HepG2 (cell line): ENCODE results near the gene PLS1. TPM values are rescaled to one million over a fixed set of nuclear protein-coding genes. Genes with fewer than 3 reads are reported as not detected.
A peak's percentile ranks its signal among the peaks of the same experiment; 100 is the strongest.

Source experiments
- PAXIP1 ChIP-seq: sonication (generic); formaldehyde crosslinking; conservative IDR thresholded peaks from 2 replicates; pipeline ENCODE4 v1.4.0; 2020; ENCODE audit warnings: mild to moderate bottlenecking, missing genetic modification reagents, moderate library complexity
- PHB2 ChIP-seq: fragments of 450-650 bp; IDR thresholded peaks from 2 replicates; pipeline ENCODE4 v1.6.1; 2018; ENCODE audit not compliant: partially characterized antibody
- RFX1 ChIP-seq: fragments of 450-650 bp; IDR thresholded peaks from 2 replicates; pipeline ENCODE4 v1.6.1; 2017
- RORA ChIP-seq: sonication (generic); formaldehyde crosslinking; IDR thresholded peaks from 2 replicates; pipeline ENCODE4 v1.5.0; 2020; ENCODE audit warnings: mild to moderate bottlenecking, missing genetic modification reagents, moderate library complexity
- ZBTB4 ChIP-seq: sonication (generic); formaldehyde crosslinking; IDR thresholded peaks from 2 replicates; pipeline ENCODE4 v1.4.0; 2020; ENCODE audit warnings: missing genetic modification reagents, mild to moderate bottlenecking, borderline replicate concordance
- ZNF12 ChIP-seq: sonication (generic); formaldehyde crosslinking; IDR thresholded peaks from 2 replicates; pipeline ENCODE4 v1.5.0; 2020; ENCODE audit warnings: missing genetic modification reagents
- ZNF317 ChIP-seq: sonication (generic); formaldehyde crosslinking; IDR thresholded peaks from 2 replicates; pipeline ENCODE4 v1.5.0; 2020; ENCODE audit warnings: mild to moderate bottlenecking, missing genetic modification reagents
- ZNF558 ChIP-seq: sonication (generic); formaldehyde crosslinking; IDR thresholded peaks from 2 replicates; pipeline ENCODE4 v1.9.0; 2022; ENCODE audit warnings: mild to moderate bottlenecking, missing genetic modification reagents, borderline replicate concordance
- ZNF577 ChIP-seq: sonication (generic); formaldehyde crosslinking; IDR thresholded peaks from 2 replicates; pipeline ENCODE4 v1.4.0; 2020; ENCODE audit warnings: mild to moderate bottlenecking, low read depth, missing genetic modification reagents, borderline replicate concordance
- polyA plus RNA-seq, 8 experiments: library from polyadenylated mRNA; depleted of rRNA in 3 of 8; stranded (reverse) in 7 of 8; unstranded in 1 of 8; fragments of >200 nt; fragmentation: Illumina TruSeq in 4 of 8; extraction: Trizol in 4 of 8; gene quantifications; 2 replicates each; pipeline versions ENCODE4 v1.2.1 to v1.2.3, GENCODE V29; 2011 to 2016; ENCODE audit warnings: low read depth in 4 of 8, missing spikeins in 1 of 8, mixed read lengths in 1 of 8; ENCODE audit not compliant: insufficient read depth in 1 of 8
- total RNA-seq, 5 experiments: library from RNA; depleted of rRNA; stranded (reverse); fragments of >200 nt; fragmentation: Illumina TruSeq; extraction: Trizol; gene quantifications; 2 replicates each; pipeline ENCODE4 v1.2.3, GENCODE V29; 2016; ENCODE audit warnings: low read depth in 1 of 5
- TF ChIP-seq, protein P1 (sequence below): sonication (generic); formaldehyde crosslinking; IDR thresholded peaks from 2 replicates; pipeline ENCODE4 v1.4.0; 2020; ENCODE audit warnings: missing genetic modification reagents, borderline replicate concordance
- TF ChIP-seq, protein P2 (sequence below): IDR thresholded peaks from 2 replicates; pipeline ENCODE4 v1.6.1; 2018; ENCODE audit warnings: missing genetic modification reagents, mild to moderate bottlenecking, missing compliant biosample characterization

Gene PLS1
- total and polyA plus RNA-seq, 2 of the 13 experiments (the other 11 are each of a cell fraction or from before 2014, with no cell fraction given): 11.2 to 21.1 TPM

- TF ChIP-seq ZBTB4 (CRISPR knock-in tag) (peak; percentile 78; the same call in 1 of the 2 replicates), ZNF558 (CRISPR knock-in tag) (peak; percentile 81; the same call in 1 of the 2 replicates), ZNF12 (CRISPR knock-in tag) (peak; percentile 10; the same call in 1 of the 2 replicates), PHB2 (no peak), RFX1 (no peak), ZNF577 (no peak), PAXIP1 (peak; percentile 60), RORA (no peak), ZNF317 (CRISPR knock-in tag) (peak; percentile 83; the same call in 1 of the 2 replicates)
- TF ChIP-seq, protein P1, sequence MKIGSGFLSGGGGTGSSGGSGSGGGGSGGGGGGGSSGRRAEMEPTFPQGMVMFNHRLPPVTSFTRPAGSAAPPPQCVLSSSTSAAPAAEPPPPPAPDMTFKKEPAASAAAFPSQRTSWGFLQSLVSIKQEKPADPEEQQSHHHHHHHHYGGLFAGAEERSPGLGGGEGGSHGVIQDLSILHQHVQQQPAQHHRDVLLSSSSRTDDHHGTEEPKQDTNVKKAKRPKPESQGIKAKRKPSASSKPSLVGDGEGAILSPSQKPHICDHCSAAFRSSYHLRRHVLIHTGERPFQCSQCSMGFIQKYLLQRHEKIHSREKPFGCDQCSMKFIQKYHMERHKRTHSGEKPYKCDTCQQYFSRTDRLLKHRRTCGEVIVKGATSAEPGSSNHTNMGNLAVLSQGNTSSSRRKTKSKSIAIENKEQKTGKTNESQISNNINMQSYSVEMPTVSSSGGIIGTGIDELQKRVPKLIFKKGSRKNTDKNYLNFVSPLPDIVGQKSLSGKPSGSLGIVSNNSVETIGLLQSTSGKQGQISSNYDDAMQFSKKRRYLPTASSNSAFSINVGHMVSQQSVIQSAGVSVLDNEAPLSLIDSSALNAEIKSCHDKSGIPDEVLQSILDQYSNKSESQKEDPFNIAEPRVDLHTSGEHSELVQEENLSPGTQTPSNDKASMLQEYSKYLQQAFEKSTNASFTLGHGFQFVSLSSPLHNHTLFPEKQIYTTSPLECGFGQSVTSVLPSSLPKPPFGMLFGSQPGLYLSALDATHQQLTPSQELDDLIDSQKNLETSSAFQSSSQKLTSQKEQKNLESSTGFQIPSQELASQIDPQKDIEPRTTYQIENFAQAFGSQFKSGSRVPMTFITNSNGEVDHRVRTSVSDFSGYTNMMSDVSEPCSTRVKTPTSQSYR (CRISPR knock-in tag): no peak
- TF ChIP-seq, protein P2, sequence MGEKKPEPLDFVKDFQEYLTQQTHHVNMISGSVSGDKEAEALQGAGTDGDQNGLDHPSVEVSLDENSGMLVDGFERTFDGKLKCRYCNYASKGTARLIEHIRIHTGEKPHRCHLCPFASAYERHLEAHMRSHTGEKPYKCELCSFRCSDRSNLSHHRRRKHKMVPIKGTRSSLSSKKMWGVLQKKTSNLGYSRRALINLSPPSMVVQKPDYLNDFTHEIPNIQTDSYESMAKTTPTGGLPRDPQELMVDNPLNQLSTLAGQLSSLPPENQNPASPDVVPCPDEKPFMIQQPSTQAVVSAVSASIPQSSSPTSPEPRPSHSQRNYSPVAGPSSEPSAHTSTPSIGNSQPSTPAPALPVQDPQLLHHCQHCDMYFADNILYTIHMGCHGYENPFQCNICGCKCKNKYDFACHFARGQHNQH (CRISPR knock-in tag): peak; percentile 92
These were observed at the start of gene PLS1 (continued) for GRCh38 chr3:142595951-142596725.
